Measurements from ENCODE around the gene WDR45.
"Not testable (repeated sequence)": the region's sequence is repeated elsewhere in the genome, so short reads cannot be mapped to it uniquely, and the experiment has no call there.

The WDR45 gene

GRCh38 chrX:49079489-49080428 is at the start of gene WDR45:
Gene WDR45, minus strand, starts transcription at chrX:49079887. Its CDS starts 1,792 bp downstream, at chrX:49078095.
- DNase-seq = no peak

- DNase-seq = no peak
Observed at GRCh38 chrX:49129427-49129826, 49.7 kb upstream of the WDR45 start.

- not testable (repeated sequence) for DNase-seq
Observed at GRCh38 chrX:49127742-49128258, 48.1 kb upstream of the WDR45 start.

GRCh38 chrX:49122499-49122898 is 42.8 kb upstream of the WDR45 start:
- DNase-seq = no peak

GRCh38 chrX:49120091-49120490 is 40.4 kb upstream of the WDR45 start:
- DNase-seq = no peak

- DNase-seq = no peak
Observed at GRCh38 chrX:49117581-49117980, 37.9 kb upstream of the WDR45 start.

- no peak for DNase-seq
Observed at GRCh38 chrX:49116716-49117115, 37.0 kb upstream of the WDR45 start.

GRCh38 chrX:49116076-49116475 is 36.4 kb upstream of the WDR45 start:
- no peak for DNase-seq

GRCh38 chrX:49111791-49112190 is 32.1 kb upstream of the WDR45 start:
- no peak for DNase-seq

GRCh38 chrX:49110417-49110816 is 30.7 kb upstream of the WDR45 start:
- DNase-seq = no peak

GRCh38 chrX:49108641-49109040 is 29.0 kb upstream of the WDR45 start:
- no peak for DNase-seq

GRCh38 chrX:49106930-49107329 is 27.2 kb upstream of the WDR45 start:
- peak; percentile 1 for DNase-seq

- DNase-seq = no peak
Observed at GRCh38 chrX:49106296-49106695, 26.6 kb upstream of the WDR45 start.

GRCh38 chrX:49103637-49104036 is 23.9 kb upstream of the WDR45 start:
- no peak for DNase-seq

- DNase-seq = no peak
Observed at GRCh38 chrX:49102190-49102589, 22.5 kb upstream of the WDR45 start.

GRCh38 chrX:49101629-49101984 is 21.9 kb upstream of the WDR45 start:
- no peak for DNase-seq

- DNase-seq = peak; percentile 68
Observed at GRCh38 chrX:49100704-49101628, 21.3 kb upstream of the WDR45 start.

- no peak for DNase-seq
Observed at GRCh38 chrX:49096419-49096818, 16.7 kb upstream of the WDR45 start.

- no peak for DNase-seq
Observed at GRCh38 chrX:49089553-49089952, 9.9 kb upstream of the WDR45 start.

GRCh38 chrX:49082271-49082871 is 2.7 kb upstream of the WDR45 start:
- DNase-seq = no peak

- DNase-seq = no peak
Observed at GRCh38 chrX:49077941-49078340, 1.7 kb downstream of the WDR45 start.

- no peak for DNase-seq
Observed at GRCh38 chrX:49075347-49075746, 4.3 kb downstream of the WDR45 start.
